Mononuclear cell (primary cell): ENCODE measurements around the gene CD96. TPM values are rescaled to one million over a fixed set of nuclear protein-coding genes. Genes with fewer than 3 reads are reported as not detected.
"Not testable (repeated sequence)": the region's sequence is repeated elsewhere in the genome, so short reads cannot be mapped to it uniquely, and the experiment has no call there.

Experiments used
- H3K27me3 ChIP-seq: 2 replicates; pipeline ENCODE4 v1.6.0; 2011; ENCODE audit warnings: low read length, control low read depth; ENCODE audit not compliant: insufficient read depth
- H3K4me1 ChIP-seq: 2 replicates; pipeline ENCODE4 v1.5.1; 2011; ENCODE audit warnings: mild to moderate bottlenecking, low read length, control low read depth; ENCODE audit not compliant: insufficient read depth
- H3K4me3 ChIP-seq: 2 replicates; pipeline ENCODE4 v1.5.1; 2011; ENCODE audit warnings: mild to moderate bottlenecking, low read length, moderate library complexity
- H3K9me3 ChIP-seq: 2 replicates; pipeline ENCODE4 v1.5.1; 2011; ENCODE audit warnings: low read depth, mild to moderate bottlenecking, control low read depth, low read length
- total RNA-seq: library from RNA; depleted of rRNA; stranded (reverse); fragments of >200 nt; gene quantifications from one replicate; pipeline ENCODE4 v1.2.3, GENCODE V29; 2012

CD96 gene
- total RNA-seq, 1 donor = 117 TPM

DNA sequence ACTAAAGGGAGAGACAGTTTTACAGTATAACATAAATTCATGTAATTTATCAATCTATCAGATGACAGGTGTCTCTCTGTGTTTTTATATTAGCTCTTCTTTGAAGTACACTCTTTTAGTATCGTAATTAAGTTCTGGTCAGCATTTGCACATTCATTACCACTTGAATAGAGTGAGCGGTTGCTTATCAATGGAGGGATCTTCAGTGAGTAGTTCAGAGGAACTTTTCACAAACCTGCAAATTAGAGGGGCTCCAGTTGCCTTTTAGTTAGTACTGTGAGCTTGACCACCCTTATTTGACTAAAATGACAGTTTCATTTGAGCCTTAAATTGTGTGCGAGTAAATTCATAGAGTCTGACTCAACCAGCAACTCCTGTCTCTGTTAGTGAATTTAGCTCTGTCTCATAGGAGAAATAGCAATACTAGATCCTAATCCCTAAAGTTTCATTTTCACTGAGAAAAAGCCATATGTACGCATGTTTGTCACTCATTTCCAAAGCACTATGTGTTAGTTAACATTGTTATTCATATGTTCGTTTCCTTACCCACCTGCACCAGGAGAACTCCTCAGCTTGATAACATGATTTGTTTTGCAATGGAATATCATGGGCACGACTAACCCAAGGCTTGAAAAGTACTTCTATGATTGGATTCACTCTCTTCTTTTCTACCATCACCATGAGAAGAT lies 110.6 kb downstream of the CD96 start:
- H3K9me3 ChIP-seq = no peaks in the 10 kb centered on the region
- H3K4me3 ChIP-seq = no peak overlapping the region
- H3K4me1 ChIP-seq = peaks cover 4% of the 10 kb centered on the region
- no peaks in the 10 kb centered on the region for H3K27me3 ChIP-seq

DNA sequence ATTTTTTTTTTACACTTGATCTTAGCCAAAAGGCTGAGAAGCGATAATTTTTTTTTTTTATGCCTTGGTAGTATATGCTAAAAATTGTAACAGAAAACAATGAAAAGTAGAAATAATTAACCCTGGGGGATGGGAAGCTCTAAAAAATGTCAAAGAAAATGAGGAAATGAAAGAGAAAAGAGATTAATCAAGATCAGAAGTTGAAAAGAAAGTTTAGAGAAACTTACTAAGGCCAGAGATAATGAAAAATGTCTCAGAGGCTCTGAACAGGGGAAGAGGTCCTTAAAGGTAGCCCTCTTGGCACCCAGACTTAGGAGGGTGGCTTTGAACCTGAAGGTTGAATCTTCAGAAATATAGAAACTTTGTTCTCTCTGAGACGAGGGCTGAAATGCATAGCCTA lies 111.8 kb downstream of the CD96 start:
- H3K4me3 ChIP-seq = no peak overlapping the region

DNA sequence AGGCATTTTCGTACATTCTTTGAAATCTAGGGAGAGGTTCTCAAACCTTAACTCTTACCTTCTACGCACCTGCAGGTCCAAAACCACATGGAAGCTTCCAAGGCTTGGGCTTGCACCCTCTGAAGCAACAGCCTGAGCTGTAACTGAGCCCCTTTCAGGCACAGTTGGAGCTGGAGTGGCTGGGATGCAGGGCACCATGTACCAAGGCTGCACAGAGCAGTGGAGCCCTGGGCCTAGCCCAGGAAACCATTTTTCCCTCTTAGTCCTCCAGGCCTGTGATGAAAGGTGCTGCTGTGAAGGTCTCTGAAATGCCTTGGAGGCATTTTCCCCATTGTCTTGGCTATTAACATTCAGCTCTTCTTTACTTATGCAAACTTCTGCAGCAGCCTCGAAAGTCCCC lies 120.0 kb downstream of the CD96 start:
- H3K27me3 ChIP-seq = no peaks in the 10 kb centered on the region
- no peaks in the 10 kb centered on the region for H3K9me3 ChIP-seq
- H3K4me3 ChIP-seq = no peak overlapping the region
- peaks cover 9% of the 10 kb centered on the region for H3K4me1 ChIP-seq

More for the DNA sequence above, 111.8 kb downstream of the CD96 start:
- Histone ChIP-seq H3K9me3 (no peaks in the 10 kb centered on the region), H3K4me1 (peaks cover 4% of the 10 kb centered on the region), H3K27me3 (no peaks in the 10 kb centered on the region)

DNA sequence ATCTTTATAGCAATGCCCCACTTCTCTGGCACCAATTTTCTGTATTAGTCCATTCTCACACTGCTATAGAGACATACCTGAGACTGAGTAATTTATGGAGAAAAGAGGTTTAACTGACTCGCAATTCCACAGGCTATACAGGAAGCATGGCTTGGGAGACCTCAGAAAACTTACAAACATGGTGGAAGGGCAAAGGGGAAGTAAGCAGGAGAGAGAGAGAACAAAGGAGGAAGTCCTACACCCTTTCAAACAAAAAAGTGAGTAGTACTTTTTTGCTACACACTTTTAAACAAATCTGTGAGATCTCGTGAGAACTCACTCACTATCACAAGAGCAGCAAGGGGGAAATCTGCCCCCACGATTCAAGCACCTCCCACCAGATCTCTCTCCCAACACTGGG lies 120.9 kb downstream of the CD96 start:
- no peak overlapping the region for H3K4me3 ChIP-seq
- H3K27me3 ChIP-seq = no peaks in the 10 kb centered on the region
- no peaks in the 10 kb centered on the region for H3K9me3 ChIP-seq
- H3K4me1 ChIP-seq = peaks cover 16% of the 10 kb centered on the region

GRCh38 chr3:111666041-111666735 lies 124.2 kb downstream of the CD96 start:
- H3K4me3 ChIP-seq = no peak overlapping the region
- H3K4me1 ChIP-seq = peaks cover 30% of the 10 kb centered on the region
- H3K27me3 ChIP-seq = no peaks in the 10 kb centered on the region
- H3K9me3 ChIP-seq = no peaks in the 10 kb centered on the region

- H3K4me1 ChIP-seq = peaks cover 32% of the 10 kb centered on the region
- H3K27me3 ChIP-seq = no peaks in the 10 kb centered on the region
- H3K9me3 ChIP-seq = no peaks in the 10 kb centered on the region
- no peak overlapping the region for H3K4me3 ChIP-seq
Measured at GRCh38 chr3:111667170-111667569, 125.2 kb downstream of the CD96 start.

DNA sequence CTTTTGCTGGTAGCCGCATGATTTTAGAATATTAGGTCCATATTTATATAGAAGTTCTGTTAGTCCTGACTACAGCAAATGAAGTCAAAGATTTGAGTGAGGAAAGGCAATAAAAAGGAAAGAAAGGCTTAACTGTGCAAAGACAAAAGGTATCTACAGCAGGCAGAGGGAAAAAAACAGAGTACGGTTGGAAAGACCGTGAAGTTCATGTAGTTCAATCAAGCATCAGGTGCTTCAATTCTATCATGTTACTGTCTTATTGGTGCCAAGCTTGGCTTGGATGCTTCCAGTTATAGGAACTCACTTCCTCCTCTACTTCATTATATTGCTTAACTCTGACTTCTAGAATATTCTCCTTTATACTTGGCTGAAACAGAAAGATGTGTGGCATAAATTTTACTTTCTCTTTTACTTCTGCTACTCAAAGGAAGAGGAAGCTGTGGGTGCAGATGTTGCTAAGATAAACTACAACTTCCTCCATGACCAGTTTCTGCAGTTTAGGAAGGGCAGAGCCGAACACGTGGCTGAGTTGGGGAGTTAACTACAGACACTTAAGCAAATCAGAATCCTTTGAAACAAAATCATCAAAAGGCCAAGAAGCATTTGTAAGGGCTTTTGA lies 125.7 kb downstream of the CD96 start:
- H3K9me3 ChIP-seq = no peaks in the 10 kb centered on the region
- H3K4me1 ChIP-seq = peaks cover 35% of the 10 kb centered on the region
- no peak overlapping the region for H3K4me3 ChIP-seq
- H3K27me3 ChIP-seq = no peaks in the 10 kb centered on the region

DNA sequence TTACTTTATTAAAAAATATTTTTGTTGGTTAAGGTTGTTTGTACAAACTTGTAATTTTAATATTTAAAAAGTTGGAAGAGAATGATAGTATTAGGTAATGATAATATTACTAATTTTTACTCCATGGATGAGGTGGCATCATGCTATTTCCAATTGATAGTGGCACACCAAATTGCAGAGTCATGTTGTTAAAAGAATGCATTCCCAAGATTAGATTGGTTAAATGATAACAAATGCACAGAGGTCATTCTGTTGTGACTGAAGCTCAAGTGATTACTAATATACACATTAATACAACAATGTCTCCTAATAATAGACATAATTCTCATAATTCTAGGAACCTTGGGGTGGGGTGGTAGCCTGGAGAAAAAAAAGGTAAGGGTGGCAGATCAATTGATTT lies 126.3 kb downstream of the CD96 start:
- Histone ChIP-seq H3K4me3 (no peak overlapping the region), H3K27me3 (no peaks in the 10 kb centered on the region), H3K9me3 (no peaks in the 10 kb centered on the region), H3K4me1 (peaks cover 37% of the 10 kb centered on the region)

GRCh38 chr3:111668888-111669488 lies 127.0 kb downstream of the CD96 start:
- Histone ChIP-seq H3K4me3 (no peak overlapping the region), H3K4me1 (peaks cover 44% of the 10 kb centered on the region)

GRCh38 chr3:111669926-111670630 lies 128.1 kb downstream of the CD96 start:
- H3K4me3 ChIP-seq = no peak overlapping the region
- no peaks in the 10 kb centered on the region for H3K27me3 ChIP-seq
- H3K9me3 ChIP-seq = no peaks in the 10 kb centered on the region
- H3K4me1 ChIP-seq = peaks cover 50% of the 10 kb centered on the region

More at GRCh38 chr3:111668888-111669488, 127.0 kb downstream of the CD96 start:
- no peaks in the 10 kb centered on the region for H3K9me3 ChIP-seq
- no peaks in the 10 kb centered on the region for H3K27me3 ChIP-seq

DNA sequence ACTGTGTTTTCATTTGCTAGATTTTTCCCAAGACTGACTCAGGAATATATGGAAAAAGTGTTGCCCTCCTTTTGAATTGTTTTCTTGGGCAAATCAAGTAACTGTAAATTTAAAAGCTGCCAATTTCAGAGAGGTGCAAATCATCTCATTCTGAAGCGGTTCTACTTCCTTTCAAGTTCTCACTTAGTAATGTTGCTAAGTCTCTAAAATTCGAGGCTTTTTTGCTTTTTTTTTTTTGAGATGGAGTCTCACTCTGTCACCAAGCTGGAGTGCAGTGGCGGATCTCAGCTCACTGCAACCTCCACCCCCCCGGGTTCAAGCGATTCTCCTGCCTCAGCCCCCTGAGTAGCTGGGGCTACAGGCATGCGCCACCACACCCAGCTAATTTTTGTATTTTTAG lies 130.5 kb downstream of the CD96 start:
- H3K27me3 ChIP-seq, H3K9me3 ChIP-seq, H3K4me3 ChIP-seq: not testable (repeated sequence)
- peaks cover 59% of the 10 kb centered on the region for H3K4me1 ChIP-seq

GRCh38 chr3:111675846-111676210 lies 133.8 kb downstream of the CD96 start:
- Histone ChIP-seq H3K4me1 (peaks cover 43% of the 10 kb centered on the region), H3K27me3 (no peaks in the 10 kb centered on the region), H3K9me3 (no peaks in the 10 kb centered on the region), H3K4me3 (peak overlapping the region; percentile 12)

- H3K27me3 ChIP-seq = no peaks in the 10 kb centered on the region
- peak overlapping the region; percentile 12 for H3K4me3 ChIP-seq
- H3K9me3 ChIP-seq = no peaks in the 10 kb centered on the region
- peaks cover 46% of the 10 kb centered on the region for H3K4me1 ChIP-seq
Measured at GRCh38 chr3:111676211-111677006, 134.4 kb downstream of the CD96 start.

GRCh38 chr3:111677007-111677392 lies 135.0 kb downstream of the CD96 start:
- H3K9me3 ChIP-seq = no peaks in the 10 kb centered on the region
- peaks cover 49% of the 10 kb centered on the region for H3K4me1 ChIP-seq
- H3K4me3 ChIP-seq = no peak overlapping the region
- no peaks in the 10 kb centered on the region for H3K27me3 ChIP-seq
